Measurements from ENCODE around the gene STKLD1.
"Not testable (repeated sequence)": the region's sequence is repeated elsewhere in the genome, so short reads cannot be mapped to it uniquely, and the experiment has no call there.

Gene STKLD1

GRCh38 chr9:133389025-133389557 lies 12.9 kb downstream of the STKLD1 start:
- no peak for DNase-seq

- DNase-seq, result no peak
Measured at GRCh38 chr9:133389562-133389961, 13.4 kb downstream of the STKLD1 start.

- no peak for DNase-seq
Measured at GRCh38 chr9:133390713-133391112, 14.5 kb downstream of the STKLD1 start.

- DNase-seq, result not testable (repeated sequence)
Measured at GRCh38 chr9:133391449-133391848, 15.3 kb downstream of the STKLD1 start.

- DNase-seq, result not testable (repeated sequence)
Measured at GRCh38 chr9:133392308-133392707, 16.1 kb downstream of the STKLD1 start.

- DNase-seq, result no peak
Measured at GRCh38 chr9:133393399-133393798, 17.2 kb downstream of the STKLD1 start.

GRCh38 chr9:133394687-133395271 lies 18.6 kb downstream of the STKLD1 start:
- no peak for DNase-seq

- DNase-seq, result no peak
Measured at GRCh38 chr9:133396952-133397351, 20.8 kb downstream of the STKLD1 start.

GRCh38 chr9:133397370-133397769 lies 21.2 kb downstream of the STKLD1 start:
- no peak for DNase-seq

- DNase-seq, result no peak
Measured at GRCh38 chr9:133397895-133398294, 21.7 kb downstream of the STKLD1 start.

- no peak for DNase-seq
Measured at GRCh38 chr9:133400292-133400691, 24.1 kb downstream of the STKLD1 start.

GRCh38 chr9:133401588-133401987 lies 25.4 kb downstream of the STKLD1 start:
- DNase-seq, result no peak

- DNase-seq, result no peak
Measured at GRCh38 chr9:133402689-133403088, 26.5 kb downstream of the STKLD1 start.

- DNase-seq, result peak; percentile 84
Measured at GRCh38 chr9:133403766-133404453, 27.7 kb downstream of the STKLD1 start.

- no peak for DNase-seq
Measured at GRCh38 chr9:133404454-133405002, 28.4 kb downstream of the STKLD1 start.

- no peak for DNase-seq
Measured at GRCh38 chr9:133405508-133406438, 29.6 kb downstream of the STKLD1 start.

GRCh38 chr9:133406480-133407307 lies 30.5 kb downstream of the STKLD1 start:
- peak; percentile 92 for DNase-seq

- no peak for DNase-seq
Measured at GRCh38 chr9:133408042-133408441, 31.9 kb downstream of the STKLD1 start.

- DNase-seq, result no peak
Measured at GRCh38 chr9:133415170-133415569, 39.0 kb downstream of the STKLD1 start.

- peak; percentile 93 for DNase-seq
Measured at GRCh38 chr9:133417541-133418461, 41.6 kb downstream of the STKLD1 start, which contains the start of gene REXO4. TSS of gene REXO4 (minus strand) at chr9:133418010. CDS start at chr9:133417844, 166 bp downstream.

GRCh38 chr9:133419005-133419404 lies 42.8 kb downstream of the STKLD1 start:
- DNase-seq, result no peak

Data from activated effector memory CD4-positive, alpha-beta T cell treated with anti-CD3 and anti-CD28 coated beads, Interleukin-2, amount 50 U/mL, for 16 hours (primary cell).